Neural progenitor cell (in vitro differentiated cells): Measurements from ENCODE around the gene DNAJB2.

Source experiments
- CTCF ChIP-seq: fragments of 200-600 bp; sonication (generic); IDR thresholded peaks from 2 replicates; pipeline ENCODE4 v1.5.1; 2017; ENCODE audit warnings: antibody characterized with exemption, mild to moderate bottlenecking
- EZH2 ChIP-seq: fragments of 200-600 bp; sonication (generic); IDR thresholded peaks from 2 replicates; pipeline ENCODE4 v1.6.1; 2017; ENCODE audit warnings: antibody characterized with exemption, mild to moderate bottlenecking, moderate library complexity

GRCh38 chr2:219331560-219332213 is 52.5 kb downstream of the DNAJB2 start:
- no peak for TF ChIP-seq CTCF
- no peak for TF ChIP-seq EZH2
